GM21717 (cell line): Measurements from ENCODE around the gene WFIKKN1.
A peak's percentile ranks its signal among the peaks of the same experiment; 100 is the strongest.

Source experiments
- ATAC-seq: cut with Tn5 transposase; IDR thresholded peaks from one replicate; pipeline ENCODE4 v1.9.1; 2021; ENCODE audit warnings: mild to moderate bottlenecking, moderate library complexity; ENCODE audit not compliant: unreplicated experiment

The WFIKKN1 gene, protein sequence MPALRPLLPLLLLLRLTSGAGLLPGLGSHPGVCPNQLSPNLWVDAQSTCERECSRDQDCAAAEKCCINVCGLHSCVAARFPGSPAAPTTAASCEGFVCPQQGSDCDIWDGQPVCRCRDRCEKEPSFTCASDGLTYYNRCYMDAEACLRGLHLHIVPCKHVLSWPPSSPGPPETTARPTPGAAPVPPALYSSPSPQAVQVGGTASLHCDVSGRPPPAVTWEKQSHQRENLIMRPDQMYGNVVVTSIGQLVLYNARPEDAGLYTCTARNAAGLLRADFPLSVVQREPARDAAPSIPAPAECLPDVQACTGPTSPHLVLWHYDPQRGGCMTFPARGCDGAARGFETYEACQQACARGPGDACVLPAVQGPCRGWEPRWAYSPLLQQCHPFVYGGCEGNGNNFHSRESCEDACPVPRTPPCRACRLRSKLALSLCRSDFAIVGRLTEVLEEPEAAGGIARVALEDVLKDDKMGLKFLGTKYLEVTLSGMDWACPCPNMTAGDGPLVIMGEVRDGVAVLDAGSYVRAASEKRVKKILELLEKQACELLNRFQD

GRCh38 chr16:630815-631405 lies at the start of gene WFIKKN1:
Gene WFIKKN1 (plus strand): TSS chr16:630985. CDS start chr16:631254, 269 bp downstream.
- ATAC-seq, result no peak

DNA sequence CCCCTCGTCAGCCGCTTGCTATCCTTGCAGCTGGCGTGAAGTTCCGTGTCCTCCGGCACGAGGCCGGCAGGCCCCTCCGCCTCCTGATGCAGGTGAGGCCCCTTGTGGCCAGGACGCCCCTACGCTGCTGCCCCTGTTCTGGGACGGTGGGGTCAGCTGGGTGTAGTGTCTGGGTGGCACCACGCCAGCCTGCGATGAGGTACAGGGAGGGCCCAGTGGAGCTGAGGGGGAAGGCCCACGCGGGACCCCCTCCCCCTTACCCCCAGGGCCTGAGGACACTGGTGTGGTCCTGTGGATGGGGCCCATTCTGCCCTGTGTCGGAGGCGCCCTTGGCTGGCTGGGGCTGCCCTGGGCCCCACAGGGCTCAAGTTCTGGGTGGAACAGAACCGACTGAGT lies 48.6 kb upstream of the WFIKKN1 start:
- ATAC-seq, result no peak

DNA sequence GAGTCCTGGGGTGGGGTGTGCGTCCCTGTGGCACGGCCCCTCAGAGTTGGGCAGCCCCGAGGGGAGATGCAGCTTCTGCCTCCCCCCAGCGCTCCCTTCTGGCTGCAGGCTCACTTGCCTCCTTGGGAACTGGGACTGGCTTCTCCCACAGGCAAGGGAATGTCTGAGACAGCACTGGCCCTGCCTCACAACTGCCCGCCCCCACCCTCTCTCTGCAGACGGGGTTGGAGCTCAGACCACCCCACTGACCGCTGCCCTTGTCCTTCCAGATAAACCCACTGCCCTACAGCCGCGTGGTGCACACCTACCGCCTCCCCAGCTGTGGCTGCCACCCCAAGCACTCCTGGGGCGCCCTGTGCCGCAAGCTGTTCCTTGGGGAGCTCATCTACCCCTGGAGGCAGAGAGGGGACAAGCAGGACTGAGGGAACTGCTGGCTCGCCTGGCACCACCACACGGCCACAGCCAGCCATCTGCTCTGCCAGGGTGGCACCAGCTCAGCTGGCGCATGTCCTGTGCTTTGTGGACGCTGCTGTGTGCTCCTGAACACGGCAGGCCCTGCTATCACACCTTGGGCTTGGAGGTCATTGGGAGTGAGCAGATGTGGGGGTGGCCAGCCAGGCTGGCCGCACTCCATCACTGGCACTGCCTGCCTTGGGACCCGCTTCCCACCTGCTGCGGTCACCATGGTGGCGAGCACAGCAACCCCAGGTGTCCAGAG lies 48.0 kb upstream of the WFIKKN1 start:
- ATAC-seq, result no peak

- no peak for ATAC-seq
Measured at GRCh38 chr16:583470-583814, 47.3 kb upstream of the WFIKKN1 start.

GRCh38 chr16:583815-584591 lies 46.8 kb upstream of the WFIKKN1 start:
- no peak for ATAC-seq

DNA sequence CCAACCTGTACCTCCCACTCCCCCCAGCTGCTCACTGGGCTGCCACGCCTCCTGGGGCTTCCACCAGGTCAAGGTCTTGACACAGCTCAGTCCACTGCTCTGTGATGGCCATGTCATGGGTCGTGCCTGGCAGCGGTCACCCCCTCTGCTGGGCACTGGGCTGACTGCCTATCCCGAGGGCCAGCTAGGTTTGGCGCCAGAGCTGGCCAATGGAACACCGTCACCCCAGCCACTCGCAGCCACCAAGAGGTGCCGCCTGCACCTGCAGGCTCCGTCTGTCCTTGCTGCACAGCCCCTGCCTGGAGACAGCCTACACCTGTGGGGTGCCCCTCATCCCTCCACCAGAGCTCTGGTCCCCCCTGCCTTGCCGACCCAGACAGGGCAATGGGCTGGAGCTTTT lies 45.4 kb upstream of the WFIKKN1 start:
- no peak for ATAC-seq

DNA sequence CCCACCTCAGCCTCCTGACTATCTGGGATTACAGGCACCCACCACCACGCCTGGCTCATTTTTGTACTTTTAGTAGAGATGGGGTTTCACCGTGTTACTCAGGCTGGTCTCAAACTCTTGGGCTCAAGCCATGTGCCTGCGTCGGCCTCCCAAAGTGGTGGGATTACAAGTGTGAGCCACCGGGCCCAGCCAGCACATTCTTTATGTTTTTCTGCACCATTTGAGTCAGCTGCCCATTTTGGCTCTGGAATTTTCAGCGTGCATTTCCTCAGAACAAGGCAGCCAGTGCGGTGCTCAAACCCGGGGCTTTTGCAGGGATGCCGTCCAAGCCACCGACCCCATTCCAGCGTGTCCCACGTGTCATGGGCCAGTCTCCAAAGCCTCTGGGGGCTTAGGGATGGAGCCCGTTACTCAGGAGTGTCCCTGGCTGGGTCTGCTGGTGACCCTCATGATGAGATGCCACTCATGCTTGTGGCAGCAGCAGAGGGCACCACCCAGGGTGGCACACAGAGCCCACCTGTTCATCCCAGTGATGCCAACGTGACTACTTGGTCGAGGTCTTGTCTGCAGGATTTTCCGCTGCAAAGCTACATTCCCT lies 44.6 kb upstream of the WFIKKN1 start:
- no peak for ATAC-seq

- ATAC-seq, result no peak
Measured at GRCh38 chr16:586645-587590, 43.9 kb upstream of the WFIKKN1 start.

GRCh38 chr16:588639-588888 lies 42.2 kb upstream of the WFIKKN1 start:
- peak; percentile 5 for ATAC-seq

DNA sequence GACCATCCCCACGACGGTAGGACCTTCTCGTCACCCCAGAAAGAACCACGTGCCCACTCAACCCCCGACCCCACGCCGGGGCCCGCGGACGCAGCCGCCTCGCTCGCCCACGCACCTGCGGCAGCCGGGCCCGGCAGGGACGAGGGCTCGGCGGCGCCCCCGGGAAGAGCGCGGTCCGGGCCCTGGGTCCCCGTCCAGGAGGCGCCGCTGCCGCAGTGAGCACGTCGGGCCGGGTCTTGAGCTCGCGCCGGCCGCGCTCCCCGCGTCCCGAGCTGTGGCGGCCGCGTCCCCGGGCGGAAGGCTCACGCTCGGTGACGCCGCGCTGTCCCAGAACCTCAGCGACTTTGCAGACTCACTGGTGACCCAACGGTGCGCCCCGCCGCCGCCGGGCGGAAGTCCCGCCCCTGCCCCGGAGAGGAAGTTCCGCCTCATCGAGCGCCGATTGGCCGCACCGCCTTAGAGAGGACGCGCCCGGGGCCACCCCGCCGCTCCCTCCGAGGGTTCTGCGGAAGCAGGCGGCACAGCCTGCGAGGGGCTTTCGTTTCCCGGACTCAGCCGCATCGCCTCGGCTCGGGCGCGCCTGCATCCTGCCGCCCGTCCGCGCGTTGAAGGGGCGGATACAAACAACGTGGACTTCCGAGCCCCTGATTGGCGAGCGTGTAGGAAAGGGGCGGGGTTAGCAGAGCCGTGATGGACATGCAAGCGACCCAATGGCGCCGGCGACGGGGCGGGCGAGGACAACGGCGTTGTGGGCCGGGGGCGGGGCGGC lies 41.7 kb upstream of the WFIKKN1 start:
- ATAC-seq, result peak; percentile 67

DNA sequence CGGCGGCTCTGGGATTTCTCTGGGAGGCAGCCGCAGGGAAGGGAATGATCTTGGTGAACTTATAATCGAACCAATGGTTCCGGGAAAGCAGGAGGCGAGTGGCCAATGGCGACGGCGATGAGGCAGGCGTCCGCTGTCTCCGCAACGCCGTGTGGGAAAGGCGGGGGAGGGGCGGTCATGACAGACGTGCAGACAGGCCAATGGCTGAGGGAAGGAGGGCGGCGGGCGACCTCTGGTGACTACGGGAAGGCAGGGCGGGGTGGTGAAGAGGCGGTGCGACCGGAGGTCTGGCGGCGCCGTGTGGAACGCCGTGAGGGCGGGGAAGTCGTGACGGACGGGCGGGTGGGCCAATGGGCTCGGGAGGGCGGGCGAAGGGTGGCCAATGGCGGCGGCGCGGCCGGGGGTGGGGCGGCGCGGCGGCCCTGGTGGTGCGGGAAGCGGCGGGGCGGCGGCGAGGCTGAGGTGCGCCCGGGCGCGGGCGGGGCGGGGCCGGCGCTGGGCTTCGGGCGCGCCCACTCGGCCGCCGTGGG lies 41.1 kb upstream of the WFIKKN1 start, which contains the start of gene RAB40C:
RAB40C (plus strand) TSS at position 409 of the 530 bp plus-strand sequence. CDS start 226 bp downstream, outside the sequence.
- peak; percentile 67 for ATAC-seq

GRCh38 chr16:590188-590814 lies 40.5 kb upstream of the WFIKKN1 start:
- no peak for ATAC-seq

GRCh38 chr16:590815-591200 lies 40.0 kb upstream of the WFIKKN1 start:
- ATAC-seq, result no peak

DNA sequence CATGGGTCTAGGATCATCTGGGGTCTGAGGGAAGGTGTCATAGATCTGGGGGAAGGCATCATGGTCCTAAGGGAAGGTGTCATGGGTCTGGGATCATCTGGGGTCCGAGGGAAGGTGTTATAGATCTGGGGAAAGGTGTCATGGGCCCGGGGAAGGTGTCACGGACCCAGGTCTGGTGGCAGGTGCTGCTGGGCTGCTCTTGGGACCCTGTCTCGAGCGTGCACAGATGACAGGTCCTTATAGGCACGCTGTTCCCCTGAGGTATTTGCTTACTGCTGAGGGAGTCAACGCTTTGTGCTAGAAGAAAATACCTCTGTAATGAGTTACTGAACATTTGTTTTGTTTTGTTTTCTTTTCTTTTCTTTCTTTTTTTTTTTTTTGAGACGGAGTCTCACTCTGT lies 39.6 kb upstream of the WFIKKN1 start:
- ATAC-seq, result no peak

GRCh38 chr16:591892-592517 lies 38.8 kb upstream of the WFIKKN1 start:
- ATAC-seq, result no peak

- ATAC-seq, result no peak
Measured at GRCh38 chr16:592518-593306, 38.1 kb upstream of the WFIKKN1 start.

GRCh38 chr16:593406-593805 lies 37.4 kb upstream of the WFIKKN1 start:
- ATAC-seq, result no peak
